Fibroblast of villous mesenchyme (primary cell): ENCODE data around the gene FCHSD1. TPM values are rescaled to one million over a fixed set of nuclear protein-coding genes. Genes with fewer than 3 reads are reported as not detected.

Source experiments
- DNase-seq: peaks from one replicate; pipeline ENCODE4 v3.0.0-alpha.2; 2010; ENCODE audit warnings: low read depth
- H3K4me3 ChIP-seq: 2 replicates; pipeline ENCODE4 v1.5.1; 2011; ENCODE audit warnings: low read depth, mild to moderate bottlenecking, low read length
- total RNA-seq: library from RNA; depleted of rRNA; stranded (reverse); fragments of >200 nt; gene quantifications from 2 replicates; pipeline ENCODE4 v1.2.3, GENCODE V29; 2012
- TF ChIP-seq, protein P1 (sequence below): IDR thresholded peaks from 2 replicates; pipeline ENCODE4 v1.5.1; 2012; ENCODE audit warnings: low read depth, mild to moderate bottlenecking, low read length; ENCODE audit not compliant: insufficient read depth

FCHSD1 gene
- total RNA-seq, 1 donor = 24.2 TPM

DNA sequence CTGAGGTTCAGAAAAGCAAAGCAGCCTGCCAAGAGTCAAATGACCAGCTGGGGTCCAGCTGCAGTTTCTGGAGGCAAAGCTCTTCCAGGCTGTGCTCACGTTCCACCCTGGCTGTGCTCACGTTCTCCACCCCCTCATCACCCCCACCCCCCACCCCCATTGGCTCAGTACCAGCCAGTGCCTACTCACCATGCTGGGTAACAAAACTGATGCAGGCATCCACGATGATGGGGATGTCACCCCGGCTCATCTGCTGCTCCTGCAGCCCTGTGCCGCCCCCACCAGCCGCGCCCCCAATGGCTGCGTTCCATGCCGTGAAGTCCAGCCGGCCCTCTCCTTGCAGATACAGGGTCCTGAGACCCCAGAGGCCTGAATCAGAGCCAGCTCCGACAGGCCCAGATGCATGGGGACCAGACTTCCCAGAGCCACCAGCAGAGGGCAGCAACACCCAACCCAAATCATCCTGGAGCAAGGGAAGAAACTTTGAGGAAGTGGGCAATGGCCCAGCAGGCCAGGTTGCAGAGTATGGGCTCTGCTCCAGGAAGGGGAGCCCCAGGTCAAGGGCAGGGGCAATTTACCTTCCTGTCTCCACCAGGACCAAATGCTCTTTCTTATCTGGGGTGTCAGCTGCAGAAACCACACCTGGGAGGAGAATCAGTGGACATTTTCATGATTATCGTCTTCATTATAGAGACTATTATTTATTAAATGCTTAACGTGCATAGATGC, 13.7 kb upstream of the FCHSD1 start:
- no peak overlapping the region for H3K4me3 ChIP-seq
- peak; percentile 67 for DNase-seq
- TF ChIP-seq, protein P1, sequence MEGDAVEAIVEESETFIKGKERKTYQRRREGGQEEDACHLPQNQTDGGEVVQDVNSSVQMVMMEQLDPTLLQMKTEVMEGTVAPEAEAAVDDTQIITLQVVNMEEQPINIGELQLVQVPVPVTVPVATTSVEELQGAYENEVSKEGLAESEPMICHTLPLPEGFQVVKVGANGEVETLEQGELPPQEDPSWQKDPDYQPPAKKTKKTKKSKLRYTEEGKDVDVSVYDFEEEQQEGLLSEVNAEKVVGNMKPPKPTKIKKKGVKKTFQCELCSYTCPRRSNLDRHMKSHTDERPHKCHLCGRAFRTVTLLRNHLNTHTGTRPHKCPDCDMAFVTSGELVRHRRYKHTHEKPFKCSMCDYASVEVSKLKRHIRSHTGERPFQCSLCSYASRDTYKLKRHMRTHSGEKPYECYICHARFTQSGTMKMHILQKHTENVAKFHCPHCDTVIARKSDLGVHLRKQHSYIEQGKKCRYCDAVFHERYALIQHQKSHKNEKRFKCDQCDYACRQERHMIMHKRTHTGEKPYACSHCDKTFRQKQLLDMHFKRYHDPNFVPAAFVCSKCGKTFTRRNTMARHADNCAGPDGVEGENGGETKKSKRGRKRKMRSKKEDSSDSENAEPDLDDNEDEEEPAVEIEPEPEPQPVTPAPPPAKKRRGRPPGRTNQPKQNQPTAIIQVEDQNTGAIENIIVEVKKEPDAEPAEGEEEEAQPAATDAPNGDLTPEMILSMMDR = peak; percentile 94

DNA sequence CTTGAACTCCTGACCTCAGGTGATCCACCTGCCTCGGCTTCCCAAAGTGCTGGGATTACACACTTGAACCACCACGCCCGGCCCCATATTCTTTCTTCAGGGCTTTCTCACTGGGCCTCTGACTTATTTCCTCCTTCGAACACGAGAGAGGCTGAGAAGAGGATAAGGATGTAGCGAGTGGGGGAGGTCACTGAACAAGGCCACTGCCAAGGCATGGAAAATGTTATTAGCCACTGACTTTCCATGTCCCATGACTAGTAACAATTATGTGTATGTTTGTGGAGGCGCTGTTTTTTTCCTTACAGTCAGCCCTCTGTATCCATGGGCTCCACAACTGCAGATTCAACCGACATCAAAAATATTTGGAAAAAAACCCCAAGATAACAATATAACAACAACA, 12.3 kb upstream of the FCHSD1 start:
- TF ChIP-seq, protein P1 = no peak
- no peak overlapping the region for H3K4me3 ChIP-seq
- DNase-seq = no peak

DNA sequence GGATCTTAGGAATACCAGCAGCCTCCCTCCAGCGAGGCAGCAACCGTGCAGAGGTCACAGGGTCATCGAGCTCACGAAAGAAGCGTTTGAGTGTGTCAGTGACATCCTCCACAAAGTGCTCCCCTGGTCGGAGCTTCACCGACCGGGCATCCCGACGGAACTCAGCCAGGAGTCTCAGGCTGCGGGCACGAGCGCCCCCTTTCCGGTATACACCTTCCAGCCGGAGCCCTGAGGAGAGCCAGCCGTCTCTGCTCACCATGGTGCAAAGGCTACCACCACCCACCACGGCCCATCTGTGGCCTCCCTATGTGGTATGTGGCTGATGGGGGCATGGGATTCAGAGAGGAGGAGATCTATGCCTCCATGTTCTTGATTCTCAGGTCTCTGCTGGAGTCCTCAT, 10.8 kb upstream of the FCHSD1 start:
- DNase-seq = no peak
- TF ChIP-seq, protein P1 = no peak
- no peak overlapping the region for H3K4me3 ChIP-seq

DNA sequence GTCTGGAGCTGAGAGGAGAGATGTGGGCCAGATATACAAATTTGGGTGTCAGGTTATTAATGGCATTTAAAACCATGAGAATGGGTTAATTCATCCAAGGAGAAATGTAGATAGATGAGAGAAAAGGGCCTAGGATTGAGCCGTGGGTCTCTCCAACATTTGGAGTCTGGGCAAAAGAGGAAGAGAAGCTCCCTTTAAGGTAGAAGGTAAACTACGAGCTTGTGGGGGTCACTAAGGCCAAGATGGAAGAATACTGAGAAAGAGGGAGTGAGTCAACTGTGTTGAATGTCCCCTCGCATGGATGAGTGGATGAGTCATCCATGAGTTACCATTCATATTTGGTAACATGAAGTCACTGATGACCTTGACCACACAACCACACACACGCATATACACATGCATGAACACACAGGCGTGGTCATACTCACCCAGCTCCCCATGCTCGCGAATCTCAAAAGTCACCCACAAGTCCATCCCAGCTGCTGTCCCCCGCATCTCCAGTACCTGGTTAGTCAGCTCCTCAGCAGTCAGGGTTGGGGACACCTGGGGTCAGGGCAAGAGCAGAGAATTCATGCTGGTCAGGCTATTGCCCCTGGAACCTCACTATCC, 6.8 kb upstream of the FCHSD1 start:
- TF ChIP-seq, protein P1 = no peak
- no peak overlapping the region for H3K4me3 ChIP-seq
- peak; percentile 75 for DNase-seq

DNA sequence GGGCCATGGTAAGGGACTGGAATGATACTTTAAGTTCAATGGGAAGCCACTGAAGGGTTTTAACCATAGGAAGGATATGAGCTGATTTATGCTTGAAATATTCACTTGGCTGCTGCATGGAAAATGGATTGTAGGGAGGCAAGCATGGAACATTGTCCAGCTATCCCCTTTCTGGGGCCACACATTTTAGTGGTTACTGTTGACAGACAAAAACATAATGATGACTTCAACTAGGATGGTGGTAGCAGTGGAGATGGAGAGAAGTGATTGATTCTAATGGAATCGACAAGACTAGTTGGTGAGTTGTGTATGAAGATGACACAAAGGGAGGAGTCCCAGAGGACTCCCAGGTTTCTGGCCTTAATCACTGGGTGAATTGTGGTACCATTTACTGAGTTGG, 6.2 kb upstream of the FCHSD1 start:
- no peak overlapping the region for H3K4me3 ChIP-seq
- DNase-seq = no peak
- TF ChIP-seq, protein P1 = no peak

DNA sequence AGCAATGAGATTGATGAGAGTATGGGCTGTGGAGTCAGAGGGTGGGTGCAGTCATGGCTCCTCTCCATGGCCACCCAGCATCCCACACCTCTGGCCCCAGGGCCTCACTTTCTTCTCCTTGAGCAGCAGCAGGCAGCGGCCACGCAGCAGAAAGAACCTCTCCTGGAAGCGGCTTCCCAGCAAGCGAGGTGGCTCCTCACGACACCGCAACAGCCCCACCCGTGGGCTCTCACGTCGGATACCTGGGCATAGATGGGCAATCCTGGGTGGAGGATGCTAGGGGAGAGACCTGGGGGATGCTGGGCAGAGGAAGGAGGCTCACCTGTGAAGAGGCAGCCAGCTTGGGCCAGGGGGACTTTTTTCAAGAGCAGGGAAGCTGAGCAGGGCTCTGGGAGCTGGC, 5.2 kb upstream of the FCHSD1 start:
- no peak overlapping the region for H3K4me3 ChIP-seq
- DNase-seq = no peak
- TF ChIP-seq, protein P1 = no peak
